HK-2 (cell line): ENCODE measurements around the gene IGFBP6.

Experiments used
- DNase-seq: peaks from one replicate; pipeline ENCODE4 v3.0.0-alpha.2; 2018; ENCODE audit not compliant: unreplicated experiment

The IGFBP6 gene

DNA sequence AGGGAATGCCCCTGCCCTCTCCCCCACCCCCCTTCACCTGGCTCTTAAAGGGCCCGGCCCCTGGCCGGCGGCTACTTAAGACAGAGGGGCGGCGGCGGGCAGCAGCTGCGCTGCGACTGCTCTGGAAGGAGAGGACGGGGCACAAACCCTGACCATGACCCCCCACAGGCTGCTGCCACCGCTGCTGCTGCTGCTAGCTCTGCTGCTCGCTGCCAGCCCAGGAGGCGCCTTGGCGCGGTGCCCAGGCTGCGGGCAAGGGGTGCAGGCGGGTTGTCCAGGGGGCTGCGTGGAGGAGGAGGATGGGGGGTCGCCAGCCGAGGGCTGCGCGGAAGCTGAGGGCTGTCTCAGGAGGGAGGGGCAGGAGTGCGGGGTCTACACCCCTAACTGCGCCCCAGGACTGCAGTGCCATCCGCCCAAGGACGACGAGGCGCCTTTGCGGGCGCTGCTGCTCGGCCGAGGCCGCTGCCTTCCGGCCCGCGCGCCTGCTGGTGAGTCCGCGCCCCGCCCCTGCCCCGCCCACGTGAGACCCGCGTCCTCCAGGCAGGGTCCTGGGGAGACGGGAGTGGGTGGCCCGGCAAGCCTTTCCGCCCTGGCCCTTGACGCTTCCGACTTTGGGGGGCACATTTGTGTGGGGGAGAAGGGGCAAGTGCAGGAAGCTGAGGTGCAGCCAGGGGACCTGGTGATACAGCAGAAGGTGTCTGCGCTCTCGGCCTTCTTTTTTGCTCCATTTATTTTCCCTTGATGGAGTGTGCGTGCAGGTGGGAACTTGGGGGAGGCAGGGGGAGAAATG, at the start of gene IGFBP6:
TSS of gene IGFBP6 (plus strand) at position 104 of the 790 bp plus-strand sequence. CDS start at position 155, 51 bp downstream.
- peak; percentile 72 for DNase-seq

DNA sequence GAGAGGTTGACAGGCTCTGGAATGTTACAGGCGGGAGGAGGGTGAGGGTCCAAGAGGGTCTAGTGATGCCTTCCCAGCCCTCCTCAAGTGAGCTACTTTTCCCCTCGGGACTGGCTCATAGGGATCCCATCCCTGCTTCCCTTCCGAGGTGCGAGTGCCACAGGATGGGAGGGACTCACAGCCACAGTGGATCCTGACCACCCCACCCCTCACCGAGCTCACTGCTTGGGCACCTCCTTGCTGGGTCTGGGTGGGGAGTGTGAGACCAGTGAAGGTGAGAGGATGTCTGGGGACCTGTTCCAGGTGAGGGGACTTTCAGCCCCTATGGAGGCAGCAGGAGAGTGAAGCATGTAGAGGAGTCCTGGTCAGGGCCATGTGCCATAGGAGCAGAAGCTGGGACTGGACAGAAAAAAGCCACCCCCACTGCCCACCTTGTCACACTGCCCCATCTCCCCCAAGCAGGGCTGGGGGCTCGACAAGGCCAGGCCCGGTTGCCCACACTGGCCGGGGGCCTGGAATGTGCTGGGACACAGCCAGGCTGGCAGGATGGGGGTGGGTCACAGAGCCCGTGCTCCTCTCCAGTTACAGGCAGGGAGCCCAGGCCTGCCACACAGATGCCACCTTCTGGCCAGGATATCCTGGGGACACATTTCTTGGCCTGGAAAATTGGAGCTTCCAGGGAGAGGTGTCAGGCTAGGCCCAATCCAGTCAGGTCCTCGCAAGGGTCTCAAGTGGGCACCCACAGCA, 49.3 kb upstream of the IGFBP6 start:
- peak; percentile 79 for DNase-seq

GRCh38 chr12:53048780-53049401, 48.6 kb upstream of the IGFBP6 start:
- peak; percentile 59 for DNase-seq

DNA sequence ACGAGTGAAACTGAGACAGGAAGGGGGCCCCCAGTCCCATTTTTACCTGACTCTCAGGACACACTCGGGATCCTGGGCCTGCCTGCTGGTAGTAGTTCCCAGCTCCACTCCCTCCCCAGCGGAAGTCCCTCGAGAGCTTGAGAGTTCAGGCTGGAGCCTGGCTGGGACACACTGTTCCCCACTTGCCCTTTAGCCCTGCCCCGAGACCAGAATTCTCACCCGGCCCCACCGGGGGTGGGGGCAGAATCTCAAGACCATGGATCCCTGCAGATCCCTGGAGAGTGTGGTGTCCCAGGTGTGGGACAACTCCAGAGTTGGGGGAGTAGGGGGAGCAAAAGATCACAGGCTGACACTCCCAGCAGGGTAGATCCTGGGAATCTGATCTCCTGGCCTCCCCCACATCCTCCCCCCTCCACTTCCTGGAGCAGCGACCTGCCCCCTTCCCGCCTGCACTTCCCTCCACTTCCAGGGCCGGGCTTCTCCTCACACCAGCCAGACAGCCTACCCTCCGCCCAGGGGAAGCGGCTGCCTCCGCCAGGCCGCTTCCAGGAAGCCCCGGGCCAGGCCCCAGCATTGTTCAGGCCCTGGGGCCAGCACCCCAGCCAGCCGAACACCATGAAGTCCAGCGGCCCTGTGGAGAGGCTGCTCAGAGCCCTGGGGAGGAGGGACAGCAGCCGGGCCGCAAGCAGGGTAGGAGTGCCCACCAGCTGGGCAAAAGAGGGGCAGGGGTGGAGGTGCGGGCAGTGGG, 47.7 kb upstream of the IGFBP6 start, which contains the start of gene TNS2:
TSS of gene TNS2 (plus strand) at position 495 of the 748 bp plus-strand sequence. CDS start at position 616, 121 bp downstream.
- peak; percentile 82 for DNase-seq

DNA sequence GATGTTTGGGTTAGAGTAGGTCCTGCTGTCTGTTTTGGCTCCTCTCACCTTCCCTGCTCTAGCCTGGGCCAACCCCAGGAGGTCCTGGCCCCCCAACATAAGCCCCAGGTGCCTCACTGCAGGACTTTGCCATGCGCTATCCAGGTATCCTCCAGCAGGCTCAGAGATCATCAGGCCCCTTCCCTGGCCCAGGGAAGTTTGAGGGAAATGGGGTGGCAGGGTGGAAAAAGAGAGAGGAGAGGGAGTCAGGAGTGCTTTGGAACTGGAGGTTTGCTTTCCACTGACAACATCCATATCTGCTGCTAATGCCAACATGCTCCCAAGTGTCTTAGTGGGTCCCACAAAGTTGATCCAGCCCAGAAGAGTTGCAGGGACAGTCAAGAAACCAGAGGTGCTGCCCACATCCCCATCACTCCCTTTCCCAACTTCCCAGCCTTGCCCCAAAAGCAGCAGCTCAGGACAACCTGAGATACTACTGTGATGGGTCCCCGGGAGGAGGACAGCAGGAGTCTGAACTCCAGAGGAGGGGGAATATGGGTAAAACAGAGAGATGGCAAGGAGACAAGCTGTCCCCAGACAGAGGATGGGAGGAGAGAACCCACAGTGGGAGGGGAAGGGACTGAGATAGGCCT, 46.9 kb upstream of the IGFBP6 start:
- DNase-seq: no peak

DNA sequence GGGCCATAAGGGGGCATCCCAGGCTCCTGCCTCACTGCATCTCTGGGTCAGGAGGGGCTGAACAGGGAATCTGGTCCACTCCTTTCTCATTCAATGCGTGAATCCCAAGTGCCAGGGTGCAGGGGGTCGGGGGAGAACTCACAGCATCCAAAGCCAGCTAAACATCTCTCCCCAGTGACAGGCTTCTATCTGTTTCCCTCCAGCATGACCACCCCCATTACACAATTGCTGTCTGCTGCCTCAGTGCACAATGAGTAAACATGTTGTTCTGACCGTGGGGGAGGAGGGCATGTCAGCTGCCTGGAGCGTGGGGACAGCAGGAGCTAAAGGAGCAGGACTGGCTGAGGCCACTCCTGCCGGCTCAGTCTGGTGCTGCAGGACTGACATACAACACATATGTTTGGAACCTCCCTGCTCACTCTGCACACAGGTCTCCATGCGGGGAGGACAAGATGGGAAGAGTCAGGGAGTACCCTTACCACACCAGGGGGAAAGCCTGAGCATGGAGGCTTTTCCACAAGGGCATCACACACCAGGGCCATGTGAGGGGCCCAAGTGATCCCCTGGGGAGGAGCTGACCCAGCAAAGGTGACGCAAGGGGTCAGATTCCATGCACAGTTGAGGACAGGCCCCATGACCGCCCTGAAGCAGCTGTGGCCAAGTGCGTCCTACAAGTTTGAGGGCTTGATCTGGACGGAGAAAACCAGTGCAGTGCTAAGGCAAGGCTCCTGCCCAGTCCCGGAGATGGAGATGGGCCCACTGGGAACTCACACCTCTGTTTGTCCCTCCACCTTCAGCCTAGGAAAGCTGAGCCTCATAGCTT, 46.2 kb upstream of the IGFBP6 start:
- DNase-seq: no peak

DNA sequence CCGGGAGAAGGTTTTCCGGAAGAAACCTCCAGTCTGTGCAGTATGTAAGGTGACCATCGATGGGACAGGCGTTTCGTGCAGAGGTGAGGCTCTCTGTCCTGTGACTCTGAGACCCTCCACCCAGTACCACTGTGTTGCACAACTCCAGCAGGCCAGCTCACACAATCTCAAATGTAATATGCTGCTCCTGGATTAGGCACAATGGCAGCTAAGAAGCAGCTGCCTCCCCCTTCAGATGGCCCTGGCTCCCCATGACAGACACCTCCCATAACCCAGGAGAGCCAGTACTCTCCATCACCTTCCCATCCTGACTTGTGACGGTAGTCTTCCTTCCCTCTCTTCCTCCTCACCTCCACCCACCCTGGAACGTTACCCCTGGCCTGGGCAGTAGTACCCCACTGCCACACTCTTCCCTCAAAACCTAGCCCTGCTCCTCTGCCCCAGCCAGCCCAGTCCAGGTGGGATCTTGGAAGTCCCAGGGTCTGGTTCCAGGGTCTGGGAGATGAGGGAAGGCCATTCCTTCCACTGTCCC, 45.5 kb upstream of the IGFBP6 start:
- DNase-seq: no peak

DNA sequence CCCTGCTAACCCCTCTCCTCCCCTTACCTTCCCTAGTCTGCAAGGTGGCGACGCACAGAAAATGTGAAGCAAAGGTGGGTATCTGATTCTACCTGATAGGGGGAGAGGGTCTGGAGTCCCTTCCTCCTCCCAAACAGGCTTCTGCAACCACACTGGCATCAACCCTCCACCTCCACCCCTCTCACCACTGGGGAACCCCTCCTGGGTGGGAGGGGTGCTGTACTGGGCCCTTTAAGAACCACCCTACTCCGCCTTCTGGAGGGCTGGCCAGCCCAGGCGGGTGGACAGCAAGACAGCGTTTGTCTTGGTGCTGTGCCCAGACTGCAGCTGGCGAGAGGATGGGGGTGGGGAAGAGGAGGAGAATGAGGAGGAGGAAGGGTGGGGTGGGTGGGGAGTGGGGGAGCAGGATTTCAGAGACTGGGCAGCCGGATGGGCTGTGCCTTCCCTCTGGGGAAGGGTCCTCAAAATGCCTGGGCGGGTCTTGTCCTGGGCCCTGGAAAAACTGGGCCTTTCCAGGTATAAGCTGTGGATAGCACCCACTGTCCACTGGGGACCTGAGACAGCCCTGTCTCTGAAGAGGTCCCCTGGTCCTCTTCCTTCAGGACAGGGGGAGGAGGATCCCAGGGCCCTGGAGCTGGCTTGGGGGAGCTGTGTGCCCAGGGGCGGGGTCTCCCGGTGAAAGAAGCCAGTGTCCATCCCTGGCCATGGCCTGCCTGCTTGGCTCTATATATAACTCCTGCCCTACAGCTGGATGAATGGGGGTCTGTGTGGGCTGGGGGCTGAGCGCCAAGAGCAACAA, 44.8 kb upstream of the IGFBP6 start:
- no peak for DNase-seq

GRCh38 chr12:53053218-53054111, 44.0 kb upstream of the IGFBP6 start:
- DNase-seq: peak; percentile 53

DNA sequence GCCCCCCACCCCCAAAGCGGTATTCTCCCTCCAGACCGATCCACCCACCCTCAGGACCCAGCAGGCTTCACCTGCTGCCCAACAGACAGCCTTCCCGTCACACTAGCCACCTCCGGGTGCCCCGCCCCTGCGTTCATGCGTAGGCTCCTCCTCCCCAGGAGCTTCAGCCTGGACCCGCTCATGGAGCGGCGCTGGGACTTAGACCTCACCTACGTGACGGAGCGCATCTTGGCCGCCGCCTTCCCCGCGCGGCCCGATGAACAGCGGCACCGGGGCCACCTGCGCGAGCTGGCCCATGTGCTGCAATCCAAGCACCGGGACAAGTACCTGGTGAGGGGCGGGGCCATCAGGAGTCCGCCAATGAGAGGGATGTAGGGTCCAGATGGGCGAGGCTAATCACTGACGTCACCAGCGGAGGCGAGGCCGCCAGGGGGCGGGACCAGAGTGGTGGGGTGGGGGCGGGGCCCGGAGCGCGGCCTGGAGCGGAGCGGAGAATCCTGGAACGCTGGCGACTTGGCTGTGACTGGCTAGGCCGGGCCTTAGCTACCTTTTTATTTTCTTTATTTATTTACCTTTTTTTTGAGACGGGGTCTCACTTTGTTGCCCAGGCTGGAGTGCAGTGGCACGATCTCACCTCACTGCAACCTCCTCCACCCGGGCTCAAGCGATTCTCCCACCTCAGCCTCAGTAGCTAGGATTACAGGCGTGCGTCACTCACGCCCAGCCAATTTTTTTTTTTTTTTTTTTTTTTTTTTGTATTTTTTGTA, 43.2 kb upstream of the IGFBP6 start:
- peak; percentile 95 for DNase-seq

GRCh38 chr12:53055471-53056266, 41.8 kb upstream of the IGFBP6 start:
- no peak for DNase-seq

GRCh38 chr12:53056296-53056695, 41.2 kb upstream of the IGFBP6 start:
- no peak for DNase-seq

DNA sequence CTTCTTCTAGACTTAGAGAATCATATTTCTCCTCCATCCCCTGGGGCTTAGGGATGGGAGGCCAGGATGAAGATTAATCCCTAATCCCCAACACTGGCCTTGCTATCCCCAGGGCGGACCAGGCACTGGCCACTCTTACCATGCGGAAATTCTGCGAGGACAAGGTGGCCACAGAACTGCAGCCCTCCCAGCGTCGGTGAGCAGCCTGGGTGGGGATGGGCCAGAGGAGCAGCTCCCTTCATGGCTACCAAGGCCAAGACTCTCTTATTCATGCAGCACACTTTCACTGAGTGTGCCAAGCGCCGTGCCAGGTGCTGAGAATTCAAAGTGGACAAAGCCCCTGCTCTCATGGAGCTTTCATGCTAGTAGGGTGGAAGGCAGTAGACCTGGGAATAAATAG, 40.6 kb upstream of the IGFBP6 start:
- no peak for DNase-seq

DNA sequence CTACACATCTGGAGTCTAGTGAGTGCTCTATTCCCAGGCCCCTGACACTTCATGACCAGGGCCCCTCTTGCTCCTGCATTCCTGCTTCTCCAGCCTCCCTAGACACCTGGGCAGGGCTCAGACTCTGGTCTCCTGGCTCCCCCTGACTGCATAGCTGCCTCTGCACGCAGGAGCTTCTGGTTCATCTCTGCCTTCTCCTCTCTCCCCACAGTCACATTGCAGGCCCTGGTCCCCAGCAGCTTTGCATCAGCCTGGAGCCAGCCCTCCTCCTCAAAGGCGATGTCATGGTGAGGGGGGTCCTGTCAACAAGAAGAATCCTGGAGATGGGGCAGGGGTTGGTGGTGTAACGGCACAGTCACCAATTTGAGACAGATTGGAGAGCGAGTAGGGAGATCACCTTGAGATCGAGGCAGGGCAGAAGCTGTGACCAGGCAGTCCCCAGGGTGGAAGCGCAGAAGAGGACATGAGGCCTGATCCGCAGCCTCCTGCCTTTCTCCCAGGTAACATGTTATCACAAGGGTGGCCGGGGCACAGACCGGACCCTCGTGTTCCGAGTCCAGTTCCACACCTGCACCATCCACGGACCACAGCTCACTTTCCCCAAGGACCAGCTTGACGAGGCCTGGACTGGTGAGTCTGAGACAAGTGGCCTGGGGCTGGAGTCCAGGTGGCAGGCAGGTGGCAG, 39.5 kb upstream of the IGFBP6 start:
- DNase-seq: no peak

DNA sequence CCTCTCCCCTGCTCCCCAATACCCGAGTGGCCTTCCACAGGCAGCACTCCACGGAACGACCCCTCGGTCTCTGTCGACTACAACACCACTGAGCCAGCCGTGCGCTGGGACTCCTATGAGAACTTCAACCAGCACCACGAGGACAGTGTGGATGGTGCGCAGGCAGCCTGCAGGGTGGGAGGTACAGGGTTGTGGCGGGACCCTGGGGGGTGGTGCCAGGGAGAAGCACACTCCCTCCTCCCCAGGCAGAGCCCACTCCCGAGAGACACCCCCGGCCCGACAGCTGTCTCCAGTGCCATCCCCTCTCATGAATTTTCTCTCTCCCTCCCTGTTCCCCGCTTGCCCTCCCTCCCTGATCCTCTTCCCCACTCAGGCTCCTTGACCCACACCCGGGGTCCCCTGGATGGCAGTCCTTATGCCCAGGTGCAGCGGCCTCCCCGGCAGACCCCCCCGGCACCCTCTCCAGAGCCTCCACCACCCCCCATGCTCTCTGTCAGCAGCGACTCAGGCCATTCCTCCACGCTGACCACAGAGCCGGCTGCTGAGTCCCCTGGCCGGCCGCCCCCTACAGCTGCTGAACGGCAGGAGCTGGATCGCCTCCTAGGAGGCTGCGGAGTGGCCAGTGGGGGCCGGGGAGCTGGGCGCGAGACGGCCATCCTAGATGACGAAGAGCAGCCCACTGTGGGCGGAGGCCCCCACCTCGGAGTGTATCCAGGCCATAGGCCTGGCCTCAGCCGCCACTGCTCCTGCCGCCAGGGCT, 38.6 kb upstream of the IGFBP6 start:
- DNase-seq: no peak
